SK-N-SH treated with all-trans-retinoic acid at 6 μM for 48 hours (cell line): ENCODE data around the gene PPP1R12A.

ENCODE experiments used
- ATAC-seq: fragments of 200-7000 bp; cut with Tn5 transposase; 3 replicates; pipeline ENCODE4 v1.9.1; 2020; ENCODE audit warnings: mild to moderate bottlenecking, moderate library complexity
- CSDC2 ChIP-seq: fragments of 250-450 bp; sonication (Bioruptor Pico); IDR thresholded peaks from 2 replicates; pipeline ENCODE4 v1.5.0; 2020; ENCODE audit warnings: mild to moderate bottlenecking, moderate library complexity
- ESRRG ChIP-seq: fragments of 250-450 bp; sonication (Bioruptor Pico); IDR thresholded peaks from 2 replicates; pipeline ENCODE4 v1.6.1; 2021; ENCODE audit warnings: mild to moderate bottlenecking
- GLIS3 ChIP-seq: fragments of 250-450 bp; sonication (Bioruptor Pico); IDR thresholded peaks from 2 replicates; pipeline ENCODE4 v1.5.0; 2020; ENCODE audit warnings: mild to moderate bottlenecking, moderate library complexity
- ISL1 ChIP-seq: fragments of 250-450 bp; sonication (Bioruptor Pico); IDR thresholded peaks from 2 replicates; pipeline ENCODE4 v2.1.2; 2022; ENCODE audit warnings: mild to moderate bottlenecking, moderate library complexity
- OSR1 ChIP-seq: fragments of 250-450 bp; sonication (Bioruptor Pico); IDR thresholded peaks from 2 replicates; pipeline ENCODE4 v1.8.0; 2022; ENCODE audit warnings: moderate library complexity, mild to moderate bottlenecking, inconsistent platforms
- PATZ1 ChIP-seq: fragments of 250-450 bp; sonication (Bioruptor Pico); IDR thresholded peaks from 2 replicates; pipeline ENCODE4 v1.8.0; 2020; ENCODE audit warnings: mild to moderate bottlenecking, moderate library complexity, borderline replicate concordance
- PPARA ChIP-seq: fragments of 250-450 bp; sonication (Bioruptor Pico); IDR thresholded peaks from 2 replicates; pipeline ENCODE4 v1.5.0; 2020; ENCODE audit warnings: mild to moderate bottlenecking, borderline replicate concordance
- RARB ChIP-seq: fragments of 250-450 bp; sonication (Bioruptor Pico); IDR thresholded peaks from 2 replicates; pipeline ENCODE4 v1.8.0; 2021; ENCODE audit warnings: mild to moderate bottlenecking, moderate library complexity
- SNAI2 ChIP-seq: fragments of 250-450 bp; sonication (Bioruptor Pico); IDR thresholded peaks from 2 replicates; pipeline ENCODE4 v1.5.0; 2020; ENCODE audit warnings: mild to moderate bottlenecking, moderate library complexity
- TCF4 ChIP-seq: fragments of 250-450 bp; sonication (Bioruptor Pico); IDR thresholded peaks from 2 replicates; pipeline ENCODE4 v1.8.0; 2021; ENCODE audit warnings: mild to moderate bottlenecking, moderate library complexity, borderline replicate concordance
- TOX ChIP-seq: fragments of 250-450 bp; sonication (Bioruptor Pico); IDR thresholded peaks from 2 replicates; pipeline ENCODE4 v1.8.0; 2021; ENCODE audit warnings: mild to moderate bottlenecking, moderate library complexity, borderline replicate concordance
- ZC3H10 ChIP-seq: fragments of 250-450 bp; sonication (Bioruptor Pico); IDR thresholded peaks from 2 replicates; pipeline ENCODE4 v1.5.1; 2021; ENCODE audit warnings: mild to moderate bottlenecking, moderate library complexity
- ZFP3 ChIP-seq: fragments of 250-450 bp; sonication (Bioruptor Pico); IDR thresholded peaks from 2 replicates; pipeline ENCODE4 v1.5.0; 2020; ENCODE audit warnings: mild to moderate bottlenecking, moderate library complexity
- ZFP30 ChIP-seq: fragments of 450-650 bp; formaldehyde crosslinking; IDR thresholded peaks from 2 replicates; pipeline ENCODE4 v1.5.0; 2022; ENCODE audit warnings: mild to moderate bottlenecking, moderate library complexity
- ZNF70 ChIP-seq: fragments of 450-650 bp; formaldehyde crosslinking; IDR thresholded peaks from 2 replicates; pipeline ENCODE4 v1.5.0; 2020; ENCODE audit warnings: mild to moderate bottlenecking, moderate library complexity
- ZNF8 ChIP-seq: fragments of 450-650 bp; formaldehyde crosslinking; IDR thresholded peaks from 2 replicates; pipeline ENCODE4 v1.5.0; 2020; ENCODE audit warnings: mild to moderate bottlenecking, moderate library complexity
- TF ChIP-seq, protein P1 (sequence below): fragments of 250-450 bp; sonication (Bioruptor Pico); IDR thresholded peaks from 2 replicates; pipeline ENCODE4 v1.5.1; 2020; ENCODE audit warnings: low read depth, mild to moderate bottlenecking, moderate library complexity
- TF ChIP-seq, protein P2 (sequence below): fragments of 250-450 bp; sonication (Bioruptor Pico); IDR thresholded peaks from 2 replicates; pipeline ENCODE4 v1.8.0; 2021; ENCODE audit warnings: low read depth, mild to moderate bottlenecking, moderate library complexity, borderline replicate concordance

The PPP1R12A gene

GRCh38 chr12:79782172-79782900 is 152.6 kb downstream of the PPP1R12A start (continued):
- TF ChIP-seq ZNF8 (CRISPR knock-in tag): no peak

DNA sequence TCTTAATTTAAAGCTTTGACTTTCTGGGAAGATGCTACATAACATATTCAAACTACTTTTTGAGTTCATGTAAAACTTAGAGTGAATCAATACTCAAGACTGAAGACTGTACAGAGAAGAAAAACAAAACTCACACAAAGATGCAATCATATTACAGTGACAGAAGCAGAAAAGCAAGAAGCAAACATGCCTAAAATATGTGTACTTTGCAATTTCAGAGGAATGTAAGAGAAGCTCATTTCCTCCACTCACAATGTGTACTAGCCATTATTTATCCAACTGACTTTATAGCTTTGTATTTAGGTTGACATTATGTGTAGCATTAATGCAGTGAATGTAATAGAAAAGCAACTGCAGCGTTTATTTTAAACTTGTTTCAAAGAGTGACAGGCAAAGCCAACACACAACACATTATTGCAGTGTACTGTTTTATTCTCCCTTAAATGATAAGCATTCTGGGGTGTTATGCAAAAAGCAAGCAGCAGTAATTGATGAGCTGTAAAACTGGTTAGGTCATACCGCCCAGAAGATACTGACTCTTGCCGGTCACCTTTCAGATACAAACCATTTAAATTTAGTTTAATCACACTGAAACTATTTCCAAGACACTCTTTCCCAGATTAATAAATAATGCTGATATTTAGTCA is 156.0 kb downstream of the PPP1R12A start:
- ATAC-seq: no peak

GRCh38 chr12:79776111-79776510 is 158.8 kb downstream of the PPP1R12A start:
- no peak for ATAC-seq
- TF ChIP-seq CSDC2 (CRISPR knock-in tag) (no peak), ESRRG (no peak), ISL1 (CRISPR knock-in tag) (peak; percentile 42; the same call in 1 of the 2 replicates), ZNF70 (CRISPR knock-in tag) (no peak), ZNF8 (CRISPR knock-in tag) (no peak), TOX (CRISPR knock-in tag) (no peak), GLIS3 (CRISPR knock-in tag) (no peak)
- TF ChIP-seq, protein P1, sequence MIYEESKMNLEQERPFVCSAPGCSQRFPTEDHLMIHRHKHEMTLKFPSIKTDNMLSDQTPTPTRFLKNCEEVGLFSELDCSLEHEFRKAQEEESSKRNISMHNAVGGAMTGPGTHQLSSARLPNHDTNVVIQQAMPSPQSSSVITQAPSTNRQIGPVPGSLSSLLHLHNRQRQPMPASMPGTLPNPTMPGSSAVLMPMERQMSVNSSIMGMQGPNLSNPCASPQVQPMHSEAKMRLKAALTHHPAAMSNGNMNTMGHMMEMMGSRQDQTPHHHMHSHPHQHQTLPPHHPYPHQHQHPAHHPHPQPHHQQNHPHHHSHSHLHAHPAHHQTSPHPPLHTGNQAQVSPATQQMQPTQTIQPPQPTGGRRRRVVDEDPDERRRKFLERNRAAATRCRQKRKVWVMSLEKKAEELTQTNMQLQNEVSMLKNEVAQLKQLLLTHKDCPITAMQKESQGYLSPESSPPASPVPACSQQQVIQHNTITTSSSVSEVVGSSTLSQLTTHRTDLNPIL (CRISPR knock-in tag): no peak

More for the DNA sequence above, 156.0 kb downstream of the PPP1R12A start:
- TF ChIP-seq ZC3H10 (no peak), TOX (CRISPR knock-in tag) (no peak)
- TF ChIP-seq, all 23 proteins: peak for 0

GRCh38 chr12:79775355-79776027 is 159.4 kb downstream of the PPP1R12A start:
- ATAC-seq: no peak
- TF ChIP-seq, protein P2, sequence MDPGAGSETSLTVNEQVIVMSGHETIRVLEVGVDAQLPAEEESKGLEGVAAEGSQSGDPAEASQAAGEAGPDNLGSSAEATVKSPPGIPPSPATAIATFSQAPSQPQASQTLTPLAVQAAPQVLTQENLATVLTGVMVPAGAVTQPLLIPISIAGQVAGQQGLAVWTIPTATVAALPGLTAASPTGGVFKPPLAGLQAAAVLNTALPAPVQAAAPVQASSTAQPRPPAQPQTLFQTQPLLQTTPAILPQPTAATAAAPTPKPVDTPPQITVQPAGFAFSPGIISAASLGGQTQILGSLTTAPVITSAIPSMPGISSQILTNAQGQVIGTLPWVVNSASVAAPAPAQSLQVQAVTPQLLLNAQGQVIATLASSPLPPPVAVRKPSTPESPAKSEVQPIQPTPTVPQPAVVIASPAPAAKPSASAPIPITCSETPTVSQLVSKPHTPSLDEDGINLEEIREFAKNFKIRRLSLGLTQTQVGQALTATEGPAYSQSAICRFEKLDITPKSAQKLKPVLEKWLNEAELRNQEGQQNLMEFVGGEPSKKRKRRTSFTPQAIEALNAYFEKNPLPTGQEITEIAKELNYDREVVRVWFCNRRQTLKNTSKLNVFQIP (CRISPR knock-in tag): no peak
- TF ChIP-seq ISL1 (CRISPR knock-in tag) (no peak), PPARA (CRISPR knock-in tag) (no peak), RARB (CRISPR knock-in tag) (no peak), SNAI2 (no peak), ZNF8 (CRISPR knock-in tag) (no peak), ZFP3 (no peak)
- TF ChIP-seq, protein P1 (CRISPR knock-in tag): no peak

DNA sequence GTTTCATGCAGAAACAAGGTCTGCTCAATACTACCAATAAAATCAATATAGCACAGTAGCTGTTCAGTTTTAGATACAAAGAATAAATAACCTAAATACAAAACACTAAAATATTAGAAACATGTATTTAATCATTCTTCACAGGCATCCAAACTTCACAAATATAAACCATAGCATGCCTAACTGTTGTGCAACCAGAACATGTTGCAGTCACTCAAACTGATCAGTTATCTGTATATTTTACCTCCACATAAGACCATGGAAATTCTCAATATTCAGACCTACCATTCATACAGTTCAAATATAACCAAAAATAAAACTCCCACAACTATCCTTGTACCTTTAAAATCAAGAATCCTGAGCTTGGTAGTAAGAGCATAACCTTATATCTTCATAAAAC is 161.0 kb downstream of the PPP1R12A start:
- TF ChIP-seq PATZ1 (CRISPR knock-in tag): no peak
- TF ChIP-seq TCF4: no peak
- TF ChIP-seq ISL1 (CRISPR knock-in tag): no peak
- TF ChIP-seq GLIS3 (CRISPR knock-in tag): no peak
- TF ChIP-seq ZFP30: no peak
- no peak for TF ChIP-seq OSR1 (CRISPR knock-in tag)
- TF ChIP-seq ZFP3: no peak

More for the DNA sequence above, 161.0 kb downstream of the PPP1R12A start:
- ATAC-seq: no peak
